AG04449 (cell line): ENCODE measurements around the gene TMEM184B.

ENCODE experiments used
- CTCF ChIA-PET: fragments of 350-600 bp; formaldehyde crosslinking; extraction: SDS; loops from one replicate; lab custom pipeline; 2021; ENCODE audit warnings: antibody characterized with exemption; lab: Yijun Ruan, JAX
- POLR2A ChIA-PET: fragments of 400-600, 350-600 bp; formaldehyde crosslinking; extraction: SDS; loops from one replicate; lab custom pipeline; 2020; ENCODE audit warnings: antibody characterized with exemption, inconsistent platforms; lab: Yijun Ruan, JAX
- DNase-seq: peaks from one replicate; pipeline ENCODE4 v3.0.0-alpha.2; 2010; ENCODE audit warnings: low read depth, low spot score
- H3K4me3 ChIP-seq: 2 replicates; pipeline ENCODE4 v1.5.1; 2011; ENCODE audit warnings: low read depth, mild to moderate bottlenecking, control low read depth, low read length
- CTCF ChIP-seq: IDR thresholded peaks from one replicate; pipeline ENCODE4 v1.5.1; 2011; ENCODE audit warnings: mild to moderate bottlenecking, moderate library complexity, low read length, control low read depth, inconsistent platforms; ENCODE audit not compliant: insufficient read depth; ENCODE audit errors: missing control alignments

The TMEM184B gene

GRCh38 chr22:38302906-38303305 lies 30.1 kb upstream of the TMEM184B start:
- ChIA-PET POLR2A (interaction anchor here (1.4 kb wide), 1 partner anchor 10 kb away, joined by 4 read pairs; no protein-coding TSS in a partner anchor), CTCF (interaction anchor here (1.2 to 2.0 kb wide), 3 partner anchors 10 to 269 kb away, joined by 3 to 5 read pairs (median 3); no protein-coding TSS in a partner anchor)

GRCh38 chr22:38300946-38301345 lies 28.1 kb upstream of the TMEM184B start:
- TF ChIP-seq CTCF, result no peak
- CTCF ChIA-PET, result no interaction called here
- no peak overlapping the region for H3K4me3 ChIP-seq
- no peak for DNase-seq
- POLR2A ChIA-PET, result no interaction called here

More at GRCh38 chr22:38302906-38303305, 30.1 kb upstream of the TMEM184B start:
- DNase-seq, result no peak
- TF ChIP-seq CTCF, result no peak
- H3K4me3 ChIP-seq, result no peak overlapping the region

GRCh38 chr22:38300197-38300945 lies 27.6 kb upstream of the TMEM184B start:
- no peak for TF ChIP-seq CTCF
- no peak for DNase-seq
- H3K4me3 ChIP-seq, result no peak overlapping the region
- CTCF ChIA-PET, result no interaction called here
- POLR2A ChIA-PET, result interaction anchor here (0.6 kb wide), 1 partner anchor 18 kb away, joined by 3 read pairs; no protein-coding TSS in a partner anchor

GRCh38 chr22:38299770-38300102 lies 26.9 kb upstream of the TMEM184B start:
- POLR2A ChIA-PET, result no interaction called here
- CTCF ChIA-PET, result no interaction called here
- no peak for DNase-seq
- H3K4me3 ChIP-seq, result no peak overlapping the region
- no peak for TF ChIP-seq CTCF

GRCh38 chr22:38298312-38299005 lies 25.6 kb upstream of the TMEM184B start:
- POLR2A ChIA-PET, result interaction anchor here (0.8 kb wide), 1 partner anchor 11 kb away, joined by 3 read pairs; no protein-coding TSS in a partner anchor
- CTCF ChIA-PET, result interaction anchor here (1.0 to 2.2 kb wide), 4 partner anchors 9 to 15 kb away, joined by 3 to 5 read pairs (median 4); no protein-coding TSS in a partner anchor
- TF ChIP-seq CTCF, result peak; percentile 39
- no peak for DNase-seq
- H3K4me3 ChIP-seq, result no peak overlapping the region

- TF ChIP-seq CTCF, result no peak
- CTCF ChIA-PET, result interaction anchor here (0.7 to 1.9 kb wide), 7 partner anchors 9 to 244 kb away, joined by 3 to 6 read pairs (median 3); no protein-coding TSS in a partner anchor
- POLR2A ChIA-PET, result no interaction called here
- no peak for DNase-seq
- no peak overlapping the region for H3K4me3 ChIP-seq
Measured at GRCh38 chr22:38296372-38296771, 23.6 kb upstream of the TMEM184B start.
